ENCODE results near the gene EFNA3. TPM values are rescaled to one million over a fixed set of nuclear protein-coding genes. Genes with fewer than 3 reads are reported as not detected.

Gene EFNA3
- total and polyA plus RNA-seq, 11 donors, result 0.20 to 2.4 (median 0.61) TPM

- 52 to 72% (median 70%) methylated on average over 5 to 6 of the region's 6 CpGs for WGBS, 4 donors
- peaks cover 38 to 59% (median 49%) of the 10 kb centered on the region in 9 donors for H3K27me3 ChIP-seq
- no peak for TF ChIP-seq CTCF (IDR thresholded peaks at IDR 0.05)
- no peak for TF ChIP-seq POLR2A (IDR thresholded peaks at IDR 0.05)
- no peaks in the 10 kb centered on the region for H3K9me3 ChIP-seq
- intact Hi-C loops (cut with DNase I), result loop anchor here in 5 of 10 donors (5.0 to 10.0 kb wide), 7 partner anchors 36 to 528 kb away; partner anchors contain the start of genes PYGO2 (in 2 of the 5), PBXIP1 (in 1 of the 5) and UBE2Q1 (in 1 of the 5)
- H3K4me3 ChIP-seq, result no peak overlapping the region
- ATAC-seq, result no peak
- no peaks in the 10 kb centered on the region for H3K36me3 ChIP-seq
- H3K4me1 ChIP-seq, result peaks cover 13 to 80% (median 57%) of the 10 kb centered on the region in 12 donors
- DNase-seq, result no peak
- H3K27ac ChIP-seq, result no peak overlapping the region
These were observed 4.5 kb downstream of the EFNA3 start for GRCh38 chr1:155083052-155083541.

GRCh38 chr1:155083865-155084721, 5.5 kb downstream of the EFNA3 start:
- peak overlapping the region in 3 of 12 donors; percentile 92 to 97 (median 95) for H3K27ac ChIP-seq
- peaks cover 38 to 55% (median 49%) of the 10 kb centered on the region in 9 donors for H3K27me3 ChIP-seq
- H3K36me3 ChIP-seq, result no peaks in the 10 kb centered on the region
- DNase-seq (no peak), ATAC-seq (peak in 3 of 4 donors; percentile 0 to 2 (median 1))
- H3K4me1 ChIP-seq, result peaks cover 11 to 71% (median 52%) of the 10 kb centered on the region in 12 donors
- WGBS, 4 donors, result 27 to 46% (median 29%) methylated on average over 15 to 21 of the region's 21 CpGs
- peak overlapping the region in 11 of 12 donors; percentile 52 to 87 (median 75) for H3K4me3 ChIP-seq
- no peaks in the 10 kb centered on the region for H3K9me3 ChIP-seq
- TF ChIP-seq POLR2A (IDR thresholded peaks at IDR 0.05), result no peak
- no peak for TF ChIP-seq CTCF (IDR thresholded peaks at IDR 0.05)
- intact Hi-C loops (cut with DNase I), result loop anchor here in 9 of 10 donors (1.0 to 10.0 kb wide), 11 partner anchors 21 to 529 kb away; partner anchors contain the start of genes EFNA4 (in 2 of the 9), PYGO2 (in 2 of the 9), PBXIP1 (in 1 of the 9) and UBE2Q1 (in 1 of the 9)

GRCh38 chr1:155084722-155085503, 6.3 kb downstream of the EFNA3 start:
- ATAC-seq (peak; percentile 83 to 91 (median 88)), DNase-seq (peak; percentile 92 to 96 (median 93))
- Histone ChIP-seq H3K27ac (peak overlapping the region; percentile 65 to 97 (median 88)), H3K4me3 (peak overlapping the region; percentile 52 to 87 (median 73)), H3K9me3 (no peaks in the 10 kb centered on the region), H3K36me3 (no peaks in the 10 kb centered on the region), H3K27me3 (peaks cover 38 to 46% (median 45%) of the 10 kb centered on the region in 9 donors), H3K4me1 (peaks cover 9 to 63% (median 44%) of the 10 kb centered on the region in 12 donors)
- intact Hi-C loops (cut with DNase I), result loop anchor here in 9 of 10 donors (1.0 to 10.0 kb wide), 11 partner anchors 22 to 530 kb away; partner anchors contain the start of genes EFNA4 (in 2 of the 9), PYGO2 (in 2 of the 9), PBXIP1 (in 1 of the 9) and UBE2Q1 (in 1 of the 9)
- TF ChIP-seq POLR2A (IDR thresholded peaks at IDR 0.05), result no peak
- peak; percentile 89 to 98 (median 93) for TF ChIP-seq CTCF (IDR thresholded peaks at IDR 0.05)
- WGBS, 4 donors, result 1 to 2% (median 1%) methylated on average over 37 to 67 of the region's 67 CpGs

All from heart left ventricle (tissue), 16 donors.